GM12892 (cell line): ENCODE results near the gene IPO5.
"Not testable (repeated sequence)": the region's sequence is repeated elsewhere in the genome, so short reads cannot be mapped to it uniquely, and the experiment has no call there.

Experiments
- POLR2A ChIP-seq: IDR thresholded peaks from 2 replicates; pipeline ENCODE4 v1.6.1; 2011; ENCODE audit warnings: low read depth, low read length, control low read depth
- POLR2AphosphoS5 ChIP-seq: IDR thresholded peaks from 2 replicates; pipeline ENCODE4 v1.6.1; 2011; ENCODE audit warnings: low read depth, low read length, control low read depth
- TAF1 ChIP-seq: IDR thresholded peaks from 2 replicates; pipeline ENCODE4 v1.6.1; 2011; ENCODE audit warnings: low read depth, mild to moderate bottlenecking, control low read depth, low read length, borderline replicate concordance

- not testable (repeated sequence) for TF ChIP-seq POLR2A, POLR2AphosphoS5, TAF1
These were observed 4.2 kb upstream of the IPO5 start for GRCh38 chr13:97949316-97949715.
